ENCODE measurements around the gene MS4A14. TPM values are rescaled to one million over a fixed set of nuclear protein-coding genes. Genes with fewer than 3 reads are reported as not detected.

MS4A14 gene
- total and polyA plus RNA-seq, 2 experiments from 2014 or later: not detected

GRCh38 chr11:60370811-60371298, 25.4 kb upstream of the MS4A14 start (continued):
- TF ChIP-seq ZNF462 (CRISPR knock-in tag; IDR thresholded peaks at IDR 0.05): no peak
- no peak for TF ChIP-seq ZNF114 (CRISPR knock-in tag; IDR thresholded peaks at IDR 0.05)
- no peak for TF ChIP-seq POLR2AphosphoS5 (IDR thresholded peaks at IDR 0.05; ENCODE audit: low read depth)
- TF ChIP-seq CREB1 (CRISPR knock-in tag; IDR thresholded peaks at IDR 0.05; ENCODE audit: low read depth): no peak
- no peak for TF ChIP-seq CTCF (conservative IDR thresholded peaks at IDR 0.05; ENCODE audit: low read depth in 2 of 2)

- peaks cover 3% of the 10 kb centered on the region for H3K27me3 Mint-ChIP-seq (ENCODE audit: insufficient read depth, low read depth, poor library complexity)
- DNase-seq (ENCODE audit: low spot score) (no peak), ATAC-seq (no peak)
- H4K20me1 ChIP-seq (replicated peaks; ENCODE audit: insufficient read depth): no peaks in the 10 kb centered on the region
- no peaks in the 10 kb centered on the region for H3F3A ChIP-seq (replicated peaks; ENCODE audit: low read depth)
- peaks cover 5% of the 10 kb centered on the region for H3K4me1 ChIP-seq (ENCODE audit: insufficient read depth)
- no peaks in the 10 kb centered on the region for H3K36me3 ChIP-seq (ENCODE audit: insufficient read depth)
- no peak overlapping the region for H3K4me2 ChIP-seq
- no peak overlapping the region for H2AFZ ChIP-seq
- no peak overlapping the region for H3K27ac ChIP-seq (ENCODE audit: low read depth)
- H3K79me2 ChIP-seq (replicated peaks; ENCODE audit: insufficient read depth): no peaks in the 10 kb centered on the region
- no peaks in the 10 kb centered on the region for H3K27me3 ChIP-seq (ENCODE audit: insufficient read depth)
- peaks cover 14% of the 10 kb centered on the region for H3K9me2 ChIP-seq (ENCODE audit: insufficient read depth)
- H3K27ac Mint-ChIP-seq: no peak overlapping the region
- no peak overlapping the region for H3K4me3 ChIP-seq
- H3K4me1 Mint-ChIP-seq: peaks cover 6% of the 10 kb centered on the region; the same call in 1 of the 3 replicates
- H3K4me3 Mint-ChIP-seq: no peak overlapping the region
- peaks cover 11% of the 10 kb centered on the region for H3K36me3 Mint-ChIP-seq (ENCODE audit: low read depth)
- peaks cover 16% of the 10 kb centered on the region for H3K9me3 Mint-ChIP-seq
- TF ChIP-seq EZH2phosphoT487 (IDR thresholded peaks at IDR 0.05; ENCODE audit: unreplicated experiment) (no peak), ZNF114 (CRISPR knock-in tag; IDR thresholded peaks at IDR 0.05) (no peak), ZNF331 (CRISPR knock-in tag; IDR thresholded peaks at IDR 0.05; ENCODE audit: low read depth) (no peak), CTCF (conservative IDR thresholded peaks at IDR 0.05; ENCODE audit: low read depth in 2 of 2) (no peak), NANOG (IDR thresholded peaks at IDR 0.05; ENCODE audit: borderline replicate concordance) (no peak), POLR2AphosphoS5 (IDR thresholded peaks at IDR 0.05; ENCODE audit: low read depth) (no peak)
- TF ChIP-seq, protein P1, sequence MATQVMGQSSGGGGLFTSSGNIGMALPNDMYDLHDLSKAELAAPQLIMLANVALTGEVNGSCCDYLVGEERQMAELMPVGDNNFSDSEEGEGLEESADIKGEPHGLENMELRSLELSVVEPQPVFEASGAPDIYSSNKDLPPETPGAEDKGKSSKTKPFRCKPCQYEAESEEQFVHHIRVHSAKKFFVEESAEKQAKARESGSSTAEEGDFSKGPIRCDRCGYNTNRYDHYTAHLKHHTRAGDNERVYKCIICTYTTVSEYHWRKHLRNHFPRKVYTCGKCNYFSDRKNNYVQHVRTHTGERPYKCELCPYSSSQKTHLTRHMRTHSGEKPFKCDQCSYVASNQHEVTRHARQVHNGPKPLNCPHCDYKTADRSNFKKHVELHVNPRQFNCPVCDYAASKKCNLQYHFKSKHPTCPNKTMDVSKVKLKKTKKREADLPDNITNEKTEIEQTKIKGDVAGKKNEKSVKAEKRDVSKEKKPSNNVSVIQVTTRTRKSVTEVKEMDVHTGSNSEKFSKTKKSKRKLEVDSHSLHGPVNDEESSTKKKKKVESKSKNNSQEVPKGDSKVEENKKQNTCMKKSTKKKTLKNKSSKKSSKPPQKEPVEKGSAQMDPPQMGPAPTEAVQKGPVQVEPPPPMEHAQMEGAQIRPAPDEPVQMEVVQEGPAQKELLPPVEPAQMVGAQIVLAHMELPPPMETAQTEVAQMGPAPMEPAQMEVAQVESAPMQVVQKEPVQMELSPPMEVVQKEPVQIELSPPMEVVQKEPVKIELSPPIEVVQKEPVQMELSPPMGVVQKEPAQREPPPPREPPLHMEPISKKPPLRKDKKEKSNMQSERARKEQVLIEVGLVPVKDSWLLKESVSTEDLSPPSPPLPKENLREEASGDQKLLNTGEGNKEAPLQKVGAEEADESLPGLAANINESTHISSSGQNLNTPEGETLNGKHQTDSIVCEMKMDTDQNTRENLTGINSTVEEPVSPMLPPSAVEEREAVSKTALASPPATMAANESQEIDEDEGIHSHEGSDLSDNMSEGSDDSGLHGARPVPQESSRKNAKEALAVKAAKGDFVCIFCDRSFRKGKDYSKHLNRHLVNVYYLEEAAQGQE (IDR thresholded peaks at IDR 0.05; ENCODE audit: unreplicated experiment): no peak
- TF ChIP-seq, protein P2, sequence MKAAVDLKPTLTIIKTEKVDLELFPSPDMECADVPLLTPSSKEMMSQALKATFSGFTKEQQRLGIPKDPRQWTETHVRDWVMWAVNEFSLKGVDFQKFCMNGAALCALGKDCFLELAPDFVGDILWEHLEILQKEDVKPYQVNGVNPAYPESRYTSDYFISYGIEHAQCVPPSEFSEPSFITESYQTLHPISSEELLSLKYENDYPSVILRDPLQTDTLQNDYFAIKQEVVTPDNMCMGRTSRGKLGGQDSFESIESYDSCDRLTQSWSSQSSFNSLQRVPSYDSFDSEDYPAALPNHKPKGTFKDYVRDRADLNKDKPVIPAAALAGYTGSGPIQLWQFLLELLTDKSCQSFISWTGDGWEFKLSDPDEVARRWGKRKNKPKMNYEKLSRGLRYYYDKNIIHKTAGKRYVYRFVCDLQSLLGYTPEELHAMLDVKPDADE (IDR thresholded peaks at IDR 0.05): no peak
Measured at GRCh38 chr11:60371386-60371785, 24.9 kb upstream of the MS4A14 start.
